ENCODE data around the gene NSMCE4A.

The NSMCE4A gene

GRCh38 chr10:121965996-121966395 lies 9.0 kb downstream of the NSMCE4A start:
- no peak for TF ChIP-seq CTCF (IDR thresholded peaks at IDR 0.05; ENCODE audit: extremely low read depth, missing control alignments)
- no peak for DNase-seq (ENCODE audit: low spot score)

GRCh38 chr10:121961456-121961855 lies 13.6 kb downstream of the NSMCE4A start:
- TF ChIP-seq CTCF (IDR thresholded peaks at IDR 0.05; ENCODE audit: extremely low read depth, missing control alignments), result no peak

GRCh38 chr10:121959671-121960070 lies 15.3 kb downstream of the NSMCE4A start:
- no peak for DNase-seq (ENCODE audit: low spot score)
- TF ChIP-seq CTCF (IDR thresholded peaks at IDR 0.05; ENCODE audit: extremely low read depth, missing control alignments), result no peak

More at GRCh38 chr10:121961456-121961855, 13.6 kb downstream of the NSMCE4A start:
- DNase-seq (ENCODE audit: low spot score), result no peak

DNA sequence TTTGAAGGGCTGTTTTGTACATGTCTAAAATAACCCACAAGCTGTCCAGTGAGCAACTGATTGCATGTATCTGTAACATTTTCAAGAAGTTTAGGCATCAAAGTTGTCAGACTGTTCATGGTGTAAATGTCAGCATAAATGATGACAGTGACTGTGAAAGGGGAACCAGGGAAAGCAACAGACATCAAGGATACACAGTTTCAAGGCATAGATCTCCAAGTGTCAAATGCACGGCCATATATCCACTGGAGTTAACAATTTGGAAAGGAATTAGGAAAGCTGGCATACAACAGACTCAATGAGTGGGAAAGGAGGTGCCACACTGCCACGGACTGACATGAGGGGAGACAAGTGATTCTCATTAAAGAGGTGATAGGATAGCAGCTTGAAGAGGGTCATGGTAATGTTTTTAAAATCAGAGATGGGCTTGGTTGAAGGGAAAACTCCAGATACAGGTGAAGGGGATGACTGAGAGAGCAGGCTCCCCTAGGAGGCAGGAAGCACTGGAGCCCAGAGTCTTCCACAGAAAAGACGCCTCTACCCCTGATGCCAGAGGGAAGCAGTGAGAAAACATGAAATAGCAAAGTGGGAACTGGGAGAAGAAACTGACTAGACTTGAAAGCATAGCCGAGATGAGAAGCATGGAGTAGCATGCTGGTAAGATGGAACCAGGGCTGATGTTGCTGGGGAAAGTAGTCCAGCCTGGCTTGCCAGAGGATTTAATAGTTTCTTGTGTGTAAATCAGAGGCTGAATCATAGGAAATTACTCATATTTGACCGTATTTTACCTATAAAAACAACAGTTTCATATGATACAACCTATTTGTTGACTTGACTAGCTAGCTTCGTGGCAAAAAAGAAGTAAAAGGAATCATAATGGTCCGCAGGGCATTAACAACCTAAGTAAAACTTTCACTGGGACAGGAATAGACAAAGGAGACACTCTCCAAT lies 18.6 kb downstream of the NSMCE4A start:
- no peak for DNase-seq (ENCODE audit: low spot score)
- no peak for TF ChIP-seq CTCF (IDR thresholded peaks at IDR 0.05; ENCODE audit: extremely low read depth, missing control alignments)

DNA sequence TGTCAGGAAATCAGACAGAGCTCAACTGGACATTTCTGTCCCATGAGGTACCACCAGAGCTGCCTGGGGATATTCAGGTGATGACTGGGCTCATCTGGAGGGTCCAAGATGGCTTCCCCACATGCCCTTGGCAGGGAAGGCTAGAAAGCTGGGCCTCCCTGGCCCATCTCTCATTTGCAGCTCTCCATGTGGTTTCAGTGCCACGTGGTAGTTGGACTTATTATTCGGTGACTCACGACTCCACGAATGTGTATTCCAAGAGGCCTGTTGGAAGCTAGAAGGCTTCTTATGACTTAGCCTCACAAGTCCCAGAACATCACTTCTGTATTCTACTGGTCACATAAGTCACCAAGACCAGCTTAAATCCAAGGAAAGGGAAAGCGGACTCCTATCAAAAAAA lies 22.8 kb downstream of the NSMCE4A start:
- TF ChIP-seq CTCF (IDR thresholded peaks at IDR 0.05; ENCODE audit: extremely low read depth, missing control alignments), result no peak
- no peak for DNase-seq (ENCODE audit: low spot score)

DNA sequence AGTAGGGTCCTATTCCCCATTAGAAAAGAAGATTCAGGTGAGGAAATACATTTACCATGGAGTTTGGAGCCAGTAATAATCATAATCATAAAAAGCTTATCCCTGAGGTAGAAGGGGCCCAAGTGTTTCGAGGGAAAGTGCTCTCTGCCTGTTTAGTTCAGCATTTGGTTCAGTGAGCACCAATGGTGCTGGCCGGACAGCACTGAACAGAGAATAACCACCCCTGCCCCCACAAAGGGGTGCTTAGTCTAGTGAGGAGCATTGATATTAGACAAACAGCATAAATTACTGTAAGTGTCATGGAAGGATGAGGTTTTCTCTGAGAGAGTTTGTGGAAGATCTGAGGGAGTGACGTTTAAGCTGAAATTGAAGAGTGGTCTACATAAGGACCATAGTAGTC lies 25.6 kb downstream of the NSMCE4A start:
- DNase-seq (ENCODE audit: low spot score), result no peak
- no peak for TF ChIP-seq CTCF (IDR thresholded peaks at IDR 0.05; ENCODE audit: extremely low read depth, missing control alignments)

- TF ChIP-seq CTCF (IDR thresholded peaks at IDR 0.05; ENCODE audit: extremely low read depth, missing control alignments), result no peak
- no peak for DNase-seq (ENCODE audit: low spot score)
Measured at GRCh38 chr10:121949049-121949448, 26.0 kb downstream of the NSMCE4A start.

Data from GM20000 (cell line).